NB4 (cell line): Measurements from ENCODE around the gene HDAC7.

Experiments used
- POLR2A ChIP-seq: IDR thresholded peaks from 2 replicates; pipeline ENCODE4 v1.6.1; 2011; ENCODE audit warnings: mild to moderate bottlenecking; ENCODE audit not compliant: insufficient read length; ENCODE audit errors: extremely low read depth
- TF ChIP-seq, protein P1 (sequence below): IDR thresholded peaks from one replicate; pipeline ENCODE4 v1.5.1; 2012; ENCODE audit warnings: low read depth, low read length

DNA sequence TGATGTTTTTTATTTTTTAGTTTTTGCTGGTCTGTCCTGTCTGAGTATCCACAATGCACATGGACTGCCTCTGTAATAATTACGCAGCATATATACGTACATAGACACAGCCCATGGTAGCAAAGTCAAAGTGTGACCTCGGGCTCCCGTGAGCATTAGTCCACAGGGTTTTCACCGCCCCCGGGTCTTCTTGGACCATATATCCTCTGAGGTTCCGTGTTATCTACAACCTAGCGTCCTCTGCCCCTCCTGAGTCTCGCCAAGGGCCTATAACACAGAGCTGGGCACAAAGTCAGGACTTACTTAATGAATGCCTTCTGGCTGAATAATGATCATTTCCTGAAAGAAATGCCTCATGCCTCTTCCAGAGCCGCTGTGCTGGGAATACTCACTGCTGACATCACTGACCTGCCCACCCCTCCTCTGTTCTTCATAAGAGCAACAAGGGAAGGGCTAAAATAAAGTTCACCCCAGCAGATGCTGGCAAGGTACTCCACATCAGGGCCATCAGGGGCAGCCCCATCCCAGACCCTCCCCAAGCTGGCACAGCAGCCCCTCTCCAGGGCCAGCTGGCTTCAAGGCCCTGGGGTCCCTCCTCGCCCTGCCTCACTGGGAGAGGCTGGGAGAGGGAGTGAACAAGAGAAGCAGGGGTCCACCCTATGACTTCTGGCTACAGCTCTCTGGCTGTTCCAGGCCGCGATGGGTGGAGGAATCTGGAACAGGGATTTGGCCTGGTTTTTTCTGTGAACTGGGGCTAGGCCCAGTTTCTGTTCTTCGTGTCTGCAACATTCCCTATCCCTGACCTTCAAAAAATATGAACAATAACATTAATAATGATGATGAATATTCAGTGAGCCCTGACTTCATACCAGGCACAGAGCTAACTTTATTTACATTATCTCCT lies 7.9 kb downstream of the HDAC7 start:
- TF ChIP-seq POLR2A, result no peak
- TF ChIP-seq, protein P1, sequence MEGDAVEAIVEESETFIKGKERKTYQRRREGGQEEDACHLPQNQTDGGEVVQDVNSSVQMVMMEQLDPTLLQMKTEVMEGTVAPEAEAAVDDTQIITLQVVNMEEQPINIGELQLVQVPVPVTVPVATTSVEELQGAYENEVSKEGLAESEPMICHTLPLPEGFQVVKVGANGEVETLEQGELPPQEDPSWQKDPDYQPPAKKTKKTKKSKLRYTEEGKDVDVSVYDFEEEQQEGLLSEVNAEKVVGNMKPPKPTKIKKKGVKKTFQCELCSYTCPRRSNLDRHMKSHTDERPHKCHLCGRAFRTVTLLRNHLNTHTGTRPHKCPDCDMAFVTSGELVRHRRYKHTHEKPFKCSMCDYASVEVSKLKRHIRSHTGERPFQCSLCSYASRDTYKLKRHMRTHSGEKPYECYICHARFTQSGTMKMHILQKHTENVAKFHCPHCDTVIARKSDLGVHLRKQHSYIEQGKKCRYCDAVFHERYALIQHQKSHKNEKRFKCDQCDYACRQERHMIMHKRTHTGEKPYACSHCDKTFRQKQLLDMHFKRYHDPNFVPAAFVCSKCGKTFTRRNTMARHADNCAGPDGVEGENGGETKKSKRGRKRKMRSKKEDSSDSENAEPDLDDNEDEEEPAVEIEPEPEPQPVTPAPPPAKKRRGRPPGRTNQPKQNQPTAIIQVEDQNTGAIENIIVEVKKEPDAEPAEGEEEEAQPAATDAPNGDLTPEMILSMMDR, result no peak
